ENCODE measurements around the gene NKX3-2.
"Not testable (repeated sequence)": the region's sequence is repeated elsewhere in the genome, so short reads cannot be mapped to it uniquely, and the experiment has no call there.

The NKX3-2 gene

DNA sequence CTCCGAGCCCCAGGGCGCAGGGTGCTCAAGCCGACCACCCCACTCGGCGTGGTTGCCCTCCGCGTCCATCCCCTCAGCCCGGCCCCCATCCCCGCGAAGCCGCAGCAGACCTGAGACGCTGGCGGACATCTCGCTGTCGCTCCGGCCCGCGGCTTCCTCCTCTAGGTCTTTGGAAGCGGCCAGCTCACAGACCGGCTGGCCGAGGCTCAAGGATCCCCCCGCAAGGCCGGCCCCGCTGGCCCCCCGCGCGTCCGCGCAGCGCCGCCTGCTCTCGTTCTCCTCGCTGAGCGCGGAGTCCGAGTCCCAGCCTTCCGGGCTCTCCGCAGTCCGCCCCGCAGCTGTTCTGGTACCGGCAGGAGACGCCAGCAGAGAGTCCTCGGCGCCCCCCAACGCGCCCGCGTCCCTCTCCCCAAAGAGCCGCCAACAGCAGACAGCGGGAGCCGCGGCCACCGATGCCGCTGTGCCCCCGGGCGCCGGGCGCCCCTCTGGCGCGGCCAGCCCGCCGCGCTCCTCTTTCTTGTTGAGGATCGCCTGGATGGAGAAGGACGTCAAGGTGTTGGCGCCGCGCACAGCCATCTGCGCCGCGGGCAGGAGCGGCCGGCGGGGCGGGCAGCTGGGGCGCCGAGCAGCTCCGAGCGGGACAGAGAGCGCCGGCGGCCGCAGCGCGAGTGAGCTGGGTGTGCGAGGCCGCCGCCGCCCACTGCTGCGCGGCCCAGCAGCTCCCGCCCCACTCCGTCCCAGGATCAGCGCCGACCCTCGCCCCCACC lies at the start of gene NKX3-2:
NKX3-2 (minus strand) TSS at position 670 of the 767 bp plus-strand sequence; CDS start at position 576, 94 bp downstream.
- no peak for DNase-seq (ENCODE audit: low spot score)

GRCh38 chr4:13592220-13592619 lies 47.9 kb upstream of the NKX3-2 start:
- DNase-seq (ENCODE audit: low spot score) = no peak

GRCh38 chr4:13590766-13591165 lies 46.5 kb upstream of the NKX3-2 start:
- DNase-seq (ENCODE audit: low spot score) = no peak

DNA sequence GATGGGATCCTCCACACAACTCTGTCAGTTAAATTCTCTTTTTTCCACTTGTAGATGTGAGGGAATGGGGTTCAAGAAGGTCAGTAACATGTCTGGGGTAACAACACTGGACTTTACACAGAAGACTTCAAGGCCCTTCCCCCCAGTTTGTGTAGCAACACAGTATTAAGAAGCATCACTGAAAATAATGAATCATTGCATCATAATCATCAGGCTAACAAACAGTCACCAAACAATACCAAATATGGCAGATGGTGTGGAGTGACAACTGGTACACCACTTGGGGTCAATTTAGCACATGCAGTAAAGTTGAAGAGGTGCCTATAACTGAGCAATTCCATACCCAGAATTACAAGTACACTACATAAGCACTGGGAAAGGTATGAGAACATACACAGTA lies 44.6 kb upstream of the NKX3-2 start:
- no peak for DNase-seq (ENCODE audit: low spot score)

- DNase-seq (ENCODE audit: low spot score) = no peak
These were observed 40.2 kb upstream of the NKX3-2 start for GRCh38 chr4:13584481-13584880.

- DNase-seq (ENCODE audit: low spot score) = no peak
These were observed 35.7 kb upstream of the NKX3-2 start for GRCh38 chr4:13580036-13580435.

- DNase-seq (ENCODE audit: low spot score) = no peak
These were observed 33.4 kb upstream of the NKX3-2 start for GRCh38 chr4:13577660-13578059.

DNA sequence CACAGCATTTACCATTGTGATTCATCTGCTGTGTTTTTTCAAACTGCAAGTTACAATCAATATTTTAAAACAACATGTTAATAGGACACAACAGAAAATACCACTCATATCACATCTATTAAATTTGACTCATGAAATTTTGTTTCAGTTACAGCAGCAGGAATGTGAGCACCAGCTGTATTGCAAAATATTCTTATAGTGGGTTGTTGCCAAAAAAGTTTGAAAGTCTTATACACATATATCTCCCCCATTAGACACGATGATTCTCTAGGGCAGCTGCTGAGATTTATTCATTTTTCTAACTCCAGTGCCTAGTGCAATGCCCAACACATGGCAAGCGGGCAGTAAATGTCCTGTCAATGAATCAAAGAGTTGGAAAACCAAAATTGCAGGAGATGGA lies 26.6 kb upstream of the NKX3-2 start:
- DNase-seq (ENCODE audit: low spot score) = no peak

- no peak for DNase-seq (ENCODE audit: low spot score)
These were observed 22.8 kb upstream of the NKX3-2 start for GRCh38 chr4:13567125-13567524.

GRCh38 chr4:13562876-13563275 lies 18.6 kb upstream of the NKX3-2 start:
- no peak for DNase-seq (ENCODE audit: low spot score)

- no peak for DNase-seq (ENCODE audit: low spot score)
These were observed 17.4 kb upstream of the NKX3-2 start for GRCh38 chr4:13561673-13562072.

DNA sequence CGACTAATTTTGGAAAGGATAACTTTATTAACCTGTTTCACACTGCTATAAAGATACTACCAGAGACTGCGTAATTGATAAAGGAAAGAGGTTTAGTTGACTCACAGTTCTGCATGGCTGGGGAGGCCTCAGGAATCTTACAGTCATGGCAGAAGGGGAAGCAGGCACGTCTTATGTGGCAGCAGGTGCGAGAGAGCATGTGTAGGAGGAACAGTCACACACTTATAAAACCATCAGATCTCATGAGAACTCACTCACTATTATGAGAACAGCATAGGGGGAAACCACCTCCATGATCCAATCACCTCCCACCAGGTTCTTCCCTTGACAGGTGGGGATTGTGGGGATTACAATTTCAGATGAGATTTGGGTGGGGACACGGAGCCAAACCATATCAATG lies 15.8 kb upstream of the NKX3-2 start:
- DNase-seq (ENCODE audit: low spot score) = not testable (repeated sequence)

DNA sequence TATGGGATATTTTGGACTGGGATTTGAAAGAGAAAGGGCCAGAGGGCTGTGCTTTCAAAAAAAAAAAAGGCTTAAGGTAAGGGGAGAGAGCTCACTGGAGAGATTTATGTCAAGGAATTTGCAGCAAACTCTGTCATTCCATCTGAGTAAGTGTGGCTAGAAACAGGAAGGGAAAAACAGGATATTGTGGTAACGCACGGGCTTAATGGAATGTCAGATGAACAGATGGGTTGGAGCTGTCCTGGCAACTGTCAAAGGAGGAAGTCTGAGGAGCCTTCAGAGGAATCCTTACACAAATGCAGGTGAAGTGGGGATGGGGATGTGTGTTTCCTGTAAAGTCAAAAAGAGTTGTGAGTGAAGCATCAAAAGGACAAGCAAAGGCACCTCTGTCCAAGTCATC lies 15.1 kb upstream of the NKX3-2 start:
- DNase-seq (ENCODE audit: low spot score) = no peak

GRCh38 chr4:13558881-13559280 lies 14.6 kb upstream of the NKX3-2 start:
- no peak for DNase-seq (ENCODE audit: low spot score)

GRCh38 chr4:13555325-13555724 lies 11.0 kb upstream of the NKX3-2 start:
- DNase-seq (ENCODE audit: low spot score) = no peak

- DNase-seq (ENCODE audit: low spot score) = no peak
These were observed 8.8 kb upstream of the NKX3-2 start for GRCh38 chr4:13553081-13553480.

GRCh38 chr4:13548984-13549546 lies 4.8 kb upstream of the NKX3-2 start:
- DNase-seq (ENCODE audit: low spot score) = peak; percentile 88

DNA sequence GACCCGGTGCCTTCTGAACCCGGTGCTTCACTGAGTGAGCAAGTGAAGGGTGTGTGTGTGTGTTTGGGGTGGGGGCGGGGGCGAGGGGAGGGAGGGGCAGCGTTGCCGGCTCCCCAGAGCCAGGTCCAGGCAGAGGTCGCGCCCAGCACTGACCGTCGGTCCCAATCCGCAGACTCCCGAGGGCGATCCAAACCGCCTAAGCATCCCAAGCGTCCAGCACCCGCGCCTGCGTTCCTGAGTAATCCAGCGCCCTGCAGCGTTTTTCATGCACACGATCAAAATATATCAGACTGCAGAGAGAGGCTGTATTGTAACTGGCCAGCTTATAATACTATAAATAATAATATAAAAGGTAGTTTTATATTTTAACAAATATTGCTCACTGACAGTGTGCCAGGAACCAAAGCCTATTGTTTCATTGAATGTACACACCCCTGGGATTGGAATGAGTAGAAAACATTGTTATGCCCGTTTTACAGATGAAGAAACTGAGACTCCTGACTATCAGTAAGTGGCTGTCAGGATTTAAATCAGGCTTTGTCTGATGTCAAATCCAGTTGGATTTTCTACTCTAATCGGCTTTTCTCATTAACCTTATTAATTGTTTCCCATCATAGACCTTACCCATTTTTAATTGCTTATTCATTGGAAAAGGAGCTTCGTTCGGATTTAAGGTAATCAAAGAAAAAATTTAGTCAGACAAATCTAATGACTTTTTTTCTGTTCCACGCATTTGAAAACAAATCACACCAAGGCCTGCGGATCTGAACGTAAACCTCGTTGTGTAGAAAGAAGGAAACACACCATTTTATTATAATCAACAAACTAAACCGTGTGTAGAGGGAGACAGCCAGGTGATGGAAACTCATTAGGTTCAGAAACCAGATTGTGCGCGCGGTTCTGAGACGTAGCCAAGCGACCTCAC lies 4.0 kb upstream of the NKX3-2 start:
- DNase-seq (ENCODE audit: low spot score) = no peak

GRCh38 chr4:13547485-13548041 lies 3.3 kb upstream of the NKX3-2 start:
- DNase-seq (ENCODE audit: low spot score) = peak; percentile 67

DNA sequence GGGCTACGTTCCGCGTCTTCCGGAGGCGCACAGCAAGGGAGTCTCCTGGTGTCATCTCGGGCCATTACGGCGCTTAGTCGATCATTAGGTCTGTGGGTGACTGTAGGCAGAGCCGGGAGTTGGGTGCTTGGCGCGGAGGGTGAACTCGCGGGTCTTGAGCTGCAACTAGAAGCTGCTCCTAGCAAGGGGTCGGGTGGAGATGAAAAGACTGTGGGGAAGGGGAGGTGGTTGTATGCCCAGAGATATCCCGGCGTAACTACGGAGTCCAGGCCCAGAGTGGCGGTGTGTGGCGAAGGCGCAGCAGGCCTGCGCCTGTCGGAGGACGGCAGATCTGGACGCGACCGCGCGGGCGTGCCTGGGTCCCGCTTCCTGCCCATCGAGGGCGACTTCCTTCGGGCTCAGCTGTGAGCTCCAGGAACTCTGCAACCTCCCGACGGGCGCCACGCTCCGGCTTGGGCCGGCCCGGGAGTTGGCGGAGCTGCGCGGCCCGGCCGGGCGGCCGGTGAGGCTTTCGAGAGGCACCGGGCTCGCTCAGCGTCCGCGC lies 2.7 kb upstream of the NKX3-2 start:
- no peak for DNase-seq (ENCODE audit: low spot score)

DNA sequence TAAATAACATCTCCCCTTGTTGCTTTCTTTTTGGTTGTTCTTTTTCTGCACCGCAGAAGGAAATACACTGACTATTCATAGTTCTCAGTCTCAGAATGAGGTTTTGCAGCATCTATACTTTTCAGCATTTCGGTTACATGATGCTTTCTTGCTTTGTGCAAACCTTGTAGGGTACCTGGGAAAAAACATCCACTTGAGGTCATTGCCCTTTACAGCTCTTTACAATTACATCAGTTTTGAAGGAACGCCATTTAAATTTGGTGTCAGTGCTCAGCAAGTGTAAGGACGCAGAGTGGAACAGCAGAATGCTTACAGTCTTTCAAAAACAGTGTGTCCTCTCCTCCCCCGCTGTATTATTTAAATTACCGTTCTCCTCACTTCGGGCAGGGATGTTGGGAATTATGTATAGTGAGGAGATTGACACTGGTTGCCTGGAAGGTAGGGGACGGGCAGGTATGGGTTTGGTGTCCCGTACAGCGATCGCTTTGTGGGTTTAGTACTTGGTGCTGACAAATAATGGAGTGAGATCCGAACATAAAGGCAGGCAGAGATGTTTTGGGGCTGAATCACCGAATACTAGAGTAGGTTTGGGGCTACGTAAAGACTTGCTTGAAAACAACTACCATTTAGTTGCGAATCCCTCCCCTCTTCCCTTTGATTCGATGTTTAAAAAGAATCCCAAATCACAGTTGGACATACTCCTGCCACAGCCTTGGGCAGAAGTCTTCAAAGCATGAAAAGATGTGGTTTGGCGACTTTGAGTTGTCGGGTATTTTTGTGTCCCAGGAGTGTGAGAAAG lies 2.0 kb upstream of the NKX3-2 start:
- no peak for DNase-seq (ENCODE audit: low spot score)
